Measurements from ENCODE around the gene PDIA4.

GRCh38 chr7:149020483-149020882 lies 7.8 kb downstream of the PDIA4 start:
- TF ChIP-seq CTCF (IDR thresholded peaks at IDR 0.05), result no peak
- TF ChIP-seq POLR2A (IDR thresholded peaks at IDR 0.05), result no peak
- no peak for TF ChIP-seq POLR2AphosphoS5 (IDR thresholded peaks at IDR 0.05)
